OCI-LY7 (cell line): ENCODE results near the gene EFNA5. TPM values are rescaled to one million over a fixed set of nuclear protein-coding genes. Genes with fewer than 3 reads are reported as not detected.

ENCODE experiments used
- BruUV-seq: library from RNA; stranded (reverse); fragments of 400-500 nt; replicated peaks from 2 replicates; lab custom pipeline; 2021; lab: Mats Ljungman, UMichigan
- CTCF ChIA-PET: fragments of 300-600 bp; sonication (Branson Sonifier 250); formaldehyde crosslinking; loops from one replicate; lab custom pipeline; 2022; ENCODE audit warnings: antibody characterized with exemption; ENCODE audit not compliant: unreplicated experiment; lab: Charles Lee
- POLR2A ChIA-PET: fragments of 300-600 bp; sonication (Branson Sonifier 250); formaldehyde crosslinking; loops from one replicate; lab custom pipeline; 2022; ENCODE audit warnings: antibody characterized with exemption; lab: Charles Lee
- DNase-seq: peaks from one replicate; pipeline ENCODE4 v3.0.0-alpha.2; 2015; ENCODE audit warnings: low spot score
- H2AFZ ChIP-seq: fragments of 200-600 bp; sonication (generic), shearing (Covaris generic); 2 replicates; pipeline ENCODE4 v1.6.1; 2014; ENCODE audit warnings: mild to moderate bottlenecking, antibody characterized with exemption, low read length, moderate library complexity
- H3K27ac ChIP-seq: fragments of 200-600 bp; sonication (generic); 2 replicates; pipeline ENCODE4 v1.5.1; 2014; ENCODE audit warnings: mixed run types, low read depth, mild to moderate bottlenecking, moderate library complexity, low read length, inconsistent platforms; ENCODE audit not compliant: poor library complexity, severe bottlenecking
- H3K36me3 ChIP-seq: fragments of 200-600 bp; sonication (generic); 2 replicates; pipeline ENCODE4 v1.6.1; 2014; ENCODE audit warnings: mild to moderate bottlenecking, antibody characterized with exemption, low read length, moderate library complexity, mixed read lengths; ENCODE audit not compliant: insufficient read depth
- H3K4me1 ChIP-seq: fragments of 200-600 bp; sonication (generic); 2 replicates; pipeline ENCODE4 v1.5.1; 2014; ENCODE audit warnings: mild to moderate bottlenecking, low read length; ENCODE audit not compliant: insufficient read depth, poor library complexity, severe bottlenecking
- H3K4me2 ChIP-seq: fragments of 200-600 bp; sonication (generic); 2 replicates; pipeline ENCODE4 v1.6.1; 2014; ENCODE audit warnings: mild to moderate bottlenecking, low read length
- H3K4me3 ChIP-seq: fragments of 200-600 bp; sonication (generic); 2 replicates; pipeline ENCODE4 v1.5.1; 2014; ENCODE audit warnings: mild to moderate bottlenecking, low read depth, low read length; ENCODE audit not compliant: poor library complexity, severe bottlenecking
- H3K79me2 ChIP-seq: fragments of 200-600 bp; sonication (generic); 2 replicates; pipeline ENCODE4 v1.6.1; 2016; ENCODE audit warnings: low read depth, mild to moderate bottlenecking, low read length, moderate library complexity, mixed read lengths; ENCODE audit not compliant: insufficient read depth
- H3K9me2 ChIP-seq: fragments of 200-600 bp; sonication (generic); 2 replicates; pipeline ENCODE4 v1.6.1; 2016; ENCODE audit warnings: mild to moderate bottlenecking, low read length, mixed read lengths; ENCODE audit not compliant: insufficient read depth
- H3K9me3 ChIP-seq: fragments of 200-600 bp; sonication (generic); 2 replicates; pipeline ENCODE4 v1.6.1; 2014; ENCODE audit warnings: mild to moderate bottlenecking, mixed run types, low read length, mixed read lengths
- H4K20me1 ChIP-seq: fragments of 200-600 bp; sonication (generic); 2 replicates; pipeline ENCODE4 v1.6.1; 2014; ENCODE audit warnings: mild to moderate bottlenecking, antibody characterized with exemption, low read length, moderate library complexity, mixed read lengths; ENCODE audit not compliant: insufficient read depth
- EZH2phosphoT487 ChIP-seq: fragments of 200-600 bp; sonication (generic); IDR thresholded peaks from 2 replicates; pipeline ENCODE4 v1.6.1; 2018; ENCODE audit warnings: low read depth, borderline replicate concordance, mild to moderate bottlenecking, mixed run types, antibody characterized with exemption, low read length, moderate library complexity, mixed read lengths
- intact Hi-C: fragments of 100-400 bp; cut with micrococcal nuclease; formaldehyde crosslinking; loops from one replicate; pipeline ENCODE4 v1.10.0; 2022; ENCODE audit not compliant: unreplicated experiment
- total RNA-seq, 2 experiments: library from RNA; depleted of rRNA in 1 of 2; stranded (reverse); fragments of >200 nt in 1 of 2; shearing (Covaris generic) in 1 of 2; gene quantifications; 2 replicates each; pipeline ENCODE4 v1.2.3, GENCODE V29; 2014 to 2022
- TF ChIP-seq, protein P1 (sequence below): fragments of 200-600 bp; sonication (generic); conservative IDR thresholded peaks from 2 replicates; pipeline ENCODE4 v1.5.1; 2014; ENCODE audit warnings: mild to moderate bottlenecking, antibody characterized with exemption, low read length, moderate library complexity, mixed read lengths

EFNA5 gene
- total RNA-seq, 2 experiments from 2014 or later, result 2.1 to 3.1 TPM

DNA sequence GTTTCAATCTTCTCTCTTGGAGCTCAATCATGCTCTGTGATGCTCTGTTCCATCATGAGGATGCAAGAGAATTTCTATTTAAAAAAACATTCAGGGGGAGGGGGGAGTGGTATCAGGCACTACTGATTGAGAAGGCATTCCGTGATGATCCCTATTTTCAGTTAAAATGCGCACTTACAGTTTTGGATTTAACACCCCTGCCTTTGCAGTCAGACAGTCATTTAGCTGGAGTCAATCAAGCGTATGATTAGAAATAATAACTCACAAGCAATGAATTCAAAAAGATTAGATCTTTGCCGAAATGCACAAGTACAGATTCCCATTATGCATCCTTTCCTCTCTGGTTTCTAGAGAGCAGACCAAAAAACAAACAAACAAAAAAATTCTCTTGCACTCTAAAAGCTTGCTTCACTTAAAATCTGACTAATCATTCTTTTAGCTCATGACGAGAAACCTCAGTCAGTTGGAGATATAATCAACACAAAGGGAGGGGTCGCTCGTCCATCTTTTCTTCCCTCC is 55.4 kb downstream of the EFNA5 start:
- Histone ChIP-seq H4K20me1 (no peaks in the 10 kb centered on the region), H3K9me3 (no peaks in the 10 kb centered on the region), H3K4me3 (no peak overlapping the region), H3K4me1 (no peaks in the 10 kb centered on the region), H3K27ac (no peak overlapping the region), H3K9me2 (no peaks in the 10 kb centered on the region), H3K79me2 (no peaks in the 10 kb centered on the region), H2AFZ (no peak overlapping the region), H3K4me2 (no peak overlapping the region), H3K36me3 (no peaks in the 10 kb centered on the region)
- DNase-seq, result no peak
- no peak for TF ChIP-seq EZH2phosphoT487
- TF ChIP-seq, protein P1, sequence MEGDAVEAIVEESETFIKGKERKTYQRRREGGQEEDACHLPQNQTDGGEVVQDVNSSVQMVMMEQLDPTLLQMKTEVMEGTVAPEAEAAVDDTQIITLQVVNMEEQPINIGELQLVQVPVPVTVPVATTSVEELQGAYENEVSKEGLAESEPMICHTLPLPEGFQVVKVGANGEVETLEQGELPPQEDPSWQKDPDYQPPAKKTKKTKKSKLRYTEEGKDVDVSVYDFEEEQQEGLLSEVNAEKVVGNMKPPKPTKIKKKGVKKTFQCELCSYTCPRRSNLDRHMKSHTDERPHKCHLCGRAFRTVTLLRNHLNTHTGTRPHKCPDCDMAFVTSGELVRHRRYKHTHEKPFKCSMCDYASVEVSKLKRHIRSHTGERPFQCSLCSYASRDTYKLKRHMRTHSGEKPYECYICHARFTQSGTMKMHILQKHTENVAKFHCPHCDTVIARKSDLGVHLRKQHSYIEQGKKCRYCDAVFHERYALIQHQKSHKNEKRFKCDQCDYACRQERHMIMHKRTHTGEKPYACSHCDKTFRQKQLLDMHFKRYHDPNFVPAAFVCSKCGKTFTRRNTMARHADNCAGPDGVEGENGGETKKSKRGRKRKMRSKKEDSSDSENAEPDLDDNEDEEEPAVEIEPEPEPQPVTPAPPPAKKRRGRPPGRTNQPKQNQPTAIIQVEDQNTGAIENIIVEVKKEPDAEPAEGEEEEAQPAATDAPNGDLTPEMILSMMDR, result no peak
- ChIA-PET CTCF (no interaction called here), POLR2A (interaction anchor here (0.6 to 1.2 kb wide), 4 partner anchors 9 to 506 kb away, joined by 3 to 4 read pairs (median 4); no protein-coding TSS in a partner anchor)
- BruUV-seq, result no TSS peak
- intact Hi-C loops, result no loop called here

DNA sequence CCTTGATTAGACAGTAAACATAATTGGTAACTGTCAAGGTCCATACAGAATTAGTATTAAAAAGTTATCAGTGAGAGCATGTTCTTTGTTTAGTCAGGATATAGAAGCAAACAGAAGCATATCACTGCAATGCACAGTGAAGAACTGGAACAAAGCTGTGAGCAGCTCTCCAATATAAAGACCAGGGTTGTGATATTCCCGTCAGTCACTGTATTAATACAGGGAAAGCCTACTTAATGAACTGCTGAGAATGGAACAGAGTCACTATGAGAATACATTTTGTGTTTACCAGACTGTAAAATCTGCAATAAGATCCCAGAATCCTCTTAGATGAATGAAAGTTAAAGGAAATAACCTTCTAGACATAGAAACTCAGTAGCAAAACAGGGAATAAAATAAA is 58.2 kb downstream of the EFNA5 start:
- Histone ChIP-seq H3K4me2 (no peak overlapping the region), H3K27ac (no peak overlapping the region), H3K9me2 (no peaks in the 10 kb centered on the region), H3K4me1 (peaks cover 8% of the 10 kb centered on the region), H3K4me3 (no peak overlapping the region), H2AFZ (no peak overlapping the region), H4K20me1 (no peaks in the 10 kb centered on the region), H3K79me2 (no peaks in the 10 kb centered on the region), H3K9me3 (no peaks in the 10 kb centered on the region), H3K36me3 (no peaks in the 10 kb centered on the region)
- POLR2A ChIA-PET, result interaction anchor here (0.6 kb wide), 1 partner anchor 10 kb away, joined by 6 read pairs; no protein-coding TSS in a partner anchor
- CTCF ChIA-PET, result no interaction called here
- no TSS peak for BruUV-seq
- intact Hi-C loops, result no loop called here
- TF ChIP-seq, protein P1, result no peak
- no peak for TF ChIP-seq EZH2phosphoT487
- DNase-seq, result no peak

GRCh38 chr5:107610798-107611197 is 59.9 kb downstream of the EFNA5 start:
- POLR2A ChIA-PET, result interaction anchor here (0.5 kb wide), 1 partner anchor 13 kb away, joined by 5 read pairs; no protein-coding TSS in a partner anchor
- no peaks in the 10 kb centered on the region for H3K79me2 ChIP-seq

More at GRCh38 chr5:107610798-107611197, 59.9 kb downstream of the EFNA5 start:
- Histone ChIP-seq H3K9me3 (no peaks in the 10 kb centered on the region), H3K4me3 (no peak overlapping the region), H3K4me1 (peaks cover 21% of the 10 kb centered on the region), H4K20me1 (no peaks in the 10 kb centered on the region), H3K36me3 (no peaks in the 10 kb centered on the region), H3K4me2 (no peak overlapping the region), H3K27ac (no peak overlapping the region), H2AFZ (no peak overlapping the region), H3K9me2 (no peaks in the 10 kb centered on the region)
- no TSS peak for BruUV-seq
- CTCF ChIA-PET, result no interaction called here
- no peak for DNase-seq
- TF ChIP-seq, protein P1, result no peak
- no peak for TF ChIP-seq EZH2phosphoT487
- intact Hi-C loops, result no loop called here
